A673 (cell line): ENCODE measurements around the gene PDE8A.

Experiments
- EZH2 ChIP-seq: fragments of 200-600 bp; sonication (generic); IDR thresholded peaks from 2 replicates; pipeline ENCODE4 v1.6.1; 2017; ENCODE audit warnings: borderline replicate concordance, low read depth, mild to moderate bottlenecking, mixed read lengths, antibody characterized with exemption, low read length; ENCODE audit not compliant: poor library complexity, severe bottlenecking
- TF ChIP-seq, protein P1 (sequence below): fragments of 300-800, 200-600 bp; sonication (generic); conservative IDR thresholded peaks from 2 replicates; pipeline ENCODE4 v1.5.1; 2017; ENCODE audit warnings: low read depth, mild to moderate bottlenecking, antibody characterized with exemption, low read length, moderate library complexity, mixed read lengths

DNA sequence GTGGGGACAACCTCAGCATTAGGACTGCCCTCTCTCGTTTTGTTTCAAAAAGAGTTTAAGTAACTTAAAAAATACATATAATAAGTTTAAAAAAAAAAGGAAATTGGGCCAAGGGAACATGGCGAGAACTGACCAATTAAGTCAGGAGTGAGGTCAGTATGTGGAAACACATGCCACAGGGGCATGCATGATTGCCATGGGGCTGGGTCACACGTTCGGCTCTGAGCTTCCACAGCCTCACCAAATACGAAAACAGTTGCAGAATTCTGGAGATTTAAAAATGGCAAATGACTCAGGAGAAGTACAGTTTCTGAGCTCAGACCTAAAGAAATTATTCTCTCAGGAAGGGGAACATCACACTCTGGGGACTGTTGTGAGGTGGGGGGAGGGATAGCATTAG is 24.1 kb downstream of the PDE8A start:
- TF ChIP-seq, protein P1, sequence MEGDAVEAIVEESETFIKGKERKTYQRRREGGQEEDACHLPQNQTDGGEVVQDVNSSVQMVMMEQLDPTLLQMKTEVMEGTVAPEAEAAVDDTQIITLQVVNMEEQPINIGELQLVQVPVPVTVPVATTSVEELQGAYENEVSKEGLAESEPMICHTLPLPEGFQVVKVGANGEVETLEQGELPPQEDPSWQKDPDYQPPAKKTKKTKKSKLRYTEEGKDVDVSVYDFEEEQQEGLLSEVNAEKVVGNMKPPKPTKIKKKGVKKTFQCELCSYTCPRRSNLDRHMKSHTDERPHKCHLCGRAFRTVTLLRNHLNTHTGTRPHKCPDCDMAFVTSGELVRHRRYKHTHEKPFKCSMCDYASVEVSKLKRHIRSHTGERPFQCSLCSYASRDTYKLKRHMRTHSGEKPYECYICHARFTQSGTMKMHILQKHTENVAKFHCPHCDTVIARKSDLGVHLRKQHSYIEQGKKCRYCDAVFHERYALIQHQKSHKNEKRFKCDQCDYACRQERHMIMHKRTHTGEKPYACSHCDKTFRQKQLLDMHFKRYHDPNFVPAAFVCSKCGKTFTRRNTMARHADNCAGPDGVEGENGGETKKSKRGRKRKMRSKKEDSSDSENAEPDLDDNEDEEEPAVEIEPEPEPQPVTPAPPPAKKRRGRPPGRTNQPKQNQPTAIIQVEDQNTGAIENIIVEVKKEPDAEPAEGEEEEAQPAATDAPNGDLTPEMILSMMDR = no peak; the same call in 1 of the 2 replicates
- no peak for TF ChIP-seq EZH2
